ENCODE results near the gene WDR27. TPM values are rescaled to one million over a fixed set of nuclear protein-coding genes. Genes with fewer than 3 reads are reported as not detected.

WDR27 gene
- total and polyA plus RNA-seq, 11 donors: 2.2 to 12.3 (median 5.7) TPM

DNA sequence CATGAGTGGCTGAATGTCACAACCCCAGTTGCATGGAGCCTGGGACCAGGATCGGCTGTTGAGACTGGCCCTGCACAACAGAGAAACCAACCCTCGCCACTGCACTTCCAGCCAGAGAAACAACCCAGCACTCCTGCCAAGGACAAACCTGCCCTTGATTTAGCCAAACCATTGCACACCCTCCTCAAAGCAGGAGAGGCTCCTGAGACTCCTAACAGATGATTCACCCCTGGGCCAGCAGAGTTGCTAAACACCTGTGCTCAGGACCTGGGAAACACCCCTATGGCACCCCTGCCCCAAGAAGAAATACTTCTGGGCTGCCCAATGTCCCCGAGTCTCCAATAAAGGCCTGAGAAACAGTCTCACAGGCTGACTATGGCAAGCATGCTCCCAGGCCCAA is 17.8 kb downstream of the WDR27 start:
- TF ChIP-seq, protein P1, sequence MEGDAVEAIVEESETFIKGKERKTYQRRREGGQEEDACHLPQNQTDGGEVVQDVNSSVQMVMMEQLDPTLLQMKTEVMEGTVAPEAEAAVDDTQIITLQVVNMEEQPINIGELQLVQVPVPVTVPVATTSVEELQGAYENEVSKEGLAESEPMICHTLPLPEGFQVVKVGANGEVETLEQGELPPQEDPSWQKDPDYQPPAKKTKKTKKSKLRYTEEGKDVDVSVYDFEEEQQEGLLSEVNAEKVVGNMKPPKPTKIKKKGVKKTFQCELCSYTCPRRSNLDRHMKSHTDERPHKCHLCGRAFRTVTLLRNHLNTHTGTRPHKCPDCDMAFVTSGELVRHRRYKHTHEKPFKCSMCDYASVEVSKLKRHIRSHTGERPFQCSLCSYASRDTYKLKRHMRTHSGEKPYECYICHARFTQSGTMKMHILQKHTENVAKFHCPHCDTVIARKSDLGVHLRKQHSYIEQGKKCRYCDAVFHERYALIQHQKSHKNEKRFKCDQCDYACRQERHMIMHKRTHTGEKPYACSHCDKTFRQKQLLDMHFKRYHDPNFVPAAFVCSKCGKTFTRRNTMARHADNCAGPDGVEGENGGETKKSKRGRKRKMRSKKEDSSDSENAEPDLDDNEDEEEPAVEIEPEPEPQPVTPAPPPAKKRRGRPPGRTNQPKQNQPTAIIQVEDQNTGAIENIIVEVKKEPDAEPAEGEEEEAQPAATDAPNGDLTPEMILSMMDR (IDR thresholded peaks at IDR 0.05): no peak
- TF ChIP-seq POLR2A (IDR thresholded peaks at IDR 0.05): no peak
- no peak overlapping the region for H3K27ac ChIP-seq
- ATAC-seq (no peak), DNase-seq (no peak)
- 94 to 100% (median 99%) methylated on average over 1 to 3 of the region's 3 CpGs for WGBS, 4 donors
- intact Hi-C loops (cut with DNase I): no loop called here
- H3K4me1 ChIP-seq: no peaks in the 10 kb centered on the region
- H3K4me3 ChIP-seq: no peak overlapping the region
- peaks cover 0 to 65% (median 16%) of the 10 kb centered on the region in 9 donors for H3K36me3 ChIP-seq
- H3K27me3 ChIP-seq: no peaks in the 10 kb centered on the region
- H3K9me3 ChIP-seq: peaks cover 0 to 38% (median 8%) of the 10 kb centered on the region in 12 donors

DNA sequence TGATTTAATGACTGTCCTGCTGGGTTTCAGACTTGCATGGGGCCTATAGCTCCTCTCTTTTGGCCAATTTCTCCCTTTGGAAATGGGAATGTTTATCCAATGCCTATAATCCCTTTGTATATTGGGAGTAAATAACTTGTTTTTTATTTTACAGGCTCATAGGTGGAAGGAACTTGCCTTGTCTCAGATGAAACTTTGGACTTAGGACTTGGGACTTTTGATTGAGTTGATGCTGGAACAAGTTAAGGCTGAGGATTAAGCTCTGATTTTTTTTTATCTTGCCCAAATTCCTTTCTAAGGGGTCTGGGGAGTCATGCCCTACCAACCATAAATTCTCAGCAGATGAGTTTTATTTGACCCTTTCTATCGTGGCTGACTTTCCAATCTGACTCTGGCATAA is 23.5 kb downstream of the WDR27 start:
- H3K4me1 ChIP-seq: peaks cover 0 to 6% (median 0%) of the 10 kb centered on the region in 12 donors
- no peak overlapping the region for H3K4me3 ChIP-seq
- DNase-seq: no peak
- no peak overlapping the region for H3K27ac ChIP-seq
- 78 to 97% (median 84%) methylated on average over 1 of the region's 1 CpG for WGBS, 4 donors
- H3K27me3 ChIP-seq: no peaks in the 10 kb centered on the region
- TF ChIP-seq, protein P1 (IDR thresholded peaks at IDR 0.05): no peak
- no peak for TF ChIP-seq POLR2A (IDR thresholded peaks at IDR 0.05)
- peaks cover 0 to 14% (median 0%) of the 10 kb centered on the region in 12 donors for H3K9me3 ChIP-seq
- peaks cover 0 to 21% (median 0%) of the 10 kb centered on the region in 9 donors for H3K36me3 ChIP-seq
- intact Hi-C loops (cut with DNase I): no loop called here
- no peak for ATAC-seq

DNA sequence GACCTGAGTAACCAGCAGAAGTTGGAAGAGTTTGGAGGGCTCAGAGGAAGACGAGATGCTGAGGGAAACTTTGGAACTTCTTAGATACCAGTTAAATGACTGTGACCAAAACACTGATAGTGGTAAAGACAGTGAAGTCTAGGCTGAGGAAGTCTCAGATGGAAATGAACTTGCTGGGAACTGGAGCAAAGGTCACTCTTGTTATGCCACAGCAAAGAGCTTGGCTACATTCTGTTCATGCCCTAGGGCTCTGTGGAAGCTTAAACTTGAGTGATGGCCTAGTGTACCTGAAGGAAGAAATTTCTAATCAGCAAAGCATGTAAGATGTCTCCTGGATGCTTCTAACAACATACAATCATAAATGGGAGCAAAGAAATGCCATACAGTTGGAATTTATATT is 24.7 kb downstream of the WDR27 start:
- Histone ChIP-seq H3K9me3 (peaks cover 0 to 14% (median 0%) of the 10 kb centered on the region in 12 donors), H3K4me1 (peaks cover 0 to 6% (median 0%) of the 10 kb centered on the region in 12 donors), H3K27me3 (no peaks in the 10 kb centered on the region), H3K27ac (no peak overlapping the region), H3K36me3 (peaks cover 0 to 20% (median 2%) of the 10 kb centered on the region in 9 donors), H3K4me3 (no peak overlapping the region)
- DNase-seq: no peak
- 86 to 100% (median 91%) methylated on average over 1 of the region's 1 CpG for WGBS, 4 donors
- no peak for ATAC-seq
- intact Hi-C loops (cut with DNase I): no loop called here
- TF ChIP-seq, protein P1 (IDR thresholded peaks at IDR 0.05): no peak
- TF ChIP-seq POLR2A (IDR thresholded peaks at IDR 0.05): no peak

DNA sequence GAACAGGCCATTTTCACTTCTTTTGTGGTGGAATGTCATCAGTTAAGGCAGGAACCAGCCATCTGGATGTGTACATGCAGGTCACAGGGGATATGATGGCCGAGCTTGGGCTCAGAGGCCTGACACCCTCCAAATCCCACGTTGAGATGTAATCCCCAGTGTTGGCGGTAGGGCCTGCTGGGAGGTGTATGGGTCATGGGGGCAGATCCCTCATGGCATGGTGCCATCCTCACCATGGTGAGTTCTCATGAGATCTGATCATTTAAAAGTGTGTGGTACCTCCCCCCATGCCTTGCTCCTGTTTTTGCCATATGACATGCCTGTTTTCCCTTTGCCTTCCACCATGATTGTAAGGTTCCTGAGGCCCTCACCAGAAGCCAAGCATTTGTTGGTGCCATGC is 26.8 kb downstream of the WDR27 start:
- TF ChIP-seq POLR2A (IDR thresholded peaks at IDR 0.05): no peak
- TF ChIP-seq, protein P1 (IDR thresholded peaks at IDR 0.05): no peak

More for the DNA sequence above, 26.8 kb downstream of the WDR27 start:
- Histone ChIP-seq H3K4me1 (peaks cover 0 to 7% (median 2%) of the 10 kb centered on the region in 12 donors), H3K27me3 (no peaks in the 10 kb centered on the region), H3K4me3 (no peak overlapping the region), H3K36me3 (peaks cover 0 to 19% (median 6%) of the 10 kb centered on the region in 9 donors), H3K27ac (no peak overlapping the region), H3K9me3 (peaks cover 0 to 8% (median 0%) of the 10 kb centered on the region in 12 donors)
- DNase-seq (no peak), ATAC-seq (no peak)
- WGBS, 4 donors: 89 to 100% (median 96%) methylated on average over 3 of the region's 3 CpGs
- intact Hi-C loops (cut with DNase I): no loop called here

Measured in heart left ventricle (tissue), 16 donors.